K562 (cell line): ENCODE data around the gene ISYNA1. TPM values are rescaled to one million over a fixed set of nuclear protein-coding genes. Genes with fewer than 3 reads are reported as not detected.

Experiments
- ATAC-seq: fragments of 200-7000 bp; cut with Tn5 transposase; 3 replicates; pipeline ENCODE4 v1.9.1; 2020; ENCODE audit warnings: moderate library complexity
- BruUV-seq: library from RNA; stranded (reverse); fragments of 400-500 nt; replicated peaks from 2 replicates; lab custom pipeline; 2021; lab: Mats Ljungman, UMichigan
- CTCF ChIA-PET: fragments of 300-600 bp; formaldehyde crosslinking; extraction: SDS; loops from one replicate; lab custom pipeline; 2021; ENCODE audit warnings: low intra/inter-chr PET ratio; lab: Yijun Ruan, JAX
- POLR2A ChIA-PET: fragments of 300-600, 350-650 bp; sonication (Branson Sonifier 250); formaldehyde crosslinking; extraction: SDS; loops from one replicate; lab custom pipeline; 2021; ENCODE audit warnings: antibody characterized with exemption, inconsistent platforms; lab: Yijun Ruan, JAX
- DNase-seq, 4 experiments: peaks; one replicate each; pipeline versions ENCODE4 v3.0.0 to v3.0.0-alpha.2; 2011 to 2018; ENCODE audit warnings: low spot score in 3 of 4, mixed read lengths in 3 of 4; ENCODE audit errors: extremely low read depth in 1 of 4
- FAIRE-seq: peaks from 2 replicates; lab custom pipeline; 2011; peaks lifted over from hg19 to GRCh38; lab: Jason Lieb, UNC
- H2AFZ ChIP-seq: 2 replicates; pipeline ENCODE4 v1.6.0; 2011; ENCODE audit warnings: low read depth, low read length, control low read depth, inconsistent platforms
- H3K27ac ChIP-seq: fragments of 200-600 bp; 3 replicates; pipeline ENCODE4 v1.8.0; 2011; ENCODE audit warnings: low read depth, mild to moderate bottlenecking, control low read depth, inconsistent platforms, low read length, moderate library complexity, mixed read lengths; ENCODE audit errors: extremely low read depth
- H3K27me3 ChIP-seq, 2 experiments: fragments of 300-600 bp in 1 of 2; 2 replicates in 1 of 2; 3 replicates in 1 of 2; pipeline versions ENCODE4 v1.6.0 to v1.8.0; 2011; ENCODE audit warnings: inconsistent platforms in 2 of 2, low read length in 2 of 2, mild to moderate bottlenecking in 1 of 2, mixed read lengths in 1 of 2, moderate library complexity in 1 of 2; ENCODE audit not compliant: control insufficient read depth in 2 of 2, insufficient read depth in 2 of 2
- H3K36me3 ChIP-seq: fragments of 300-600 bp; 3 replicates; pipeline ENCODE4 v1.8.0; 2011; ENCODE audit warnings: mild to moderate bottlenecking, low read length, inconsistent platforms; ENCODE audit not compliant: control insufficient read depth, insufficient read depth
- H3K4me1 ChIP-seq, 2 experiments: fragments of 200-600 bp in 1 of 2; replicated peaks in 1 of 2; 2 replicates in 1 of 2; 3 replicates in 1 of 2; pipeline versions ENCODE4 v1.5.1 to v1.8.0; 2011; ENCODE audit warnings: inconsistent platforms in 2 of 2, low read length in 2 of 2, mild to moderate bottlenecking in 1 of 2, mixed read lengths in 1 of 2, moderate library complexity in 1 of 2; ENCODE audit not compliant: control insufficient read depth in 2 of 2, insufficient read depth in 2 of 2
- H3K4me2 ChIP-seq: 2 replicates; pipeline ENCODE4 v1.6.1; 2011; ENCODE audit warnings: low read length, control low read depth, inconsistent platforms, mixed read lengths; ENCODE audit not compliant: insufficient read depth
- H3K4me3 ChIP-seq: fragments of 200-600 bp; sonication (generic), shearing (Covaris generic); 2 replicates; pipeline ENCODE4 v1.5.1; 2016; ENCODE audit warnings: control low read depth, inconsistent platforms
- H3K79me2 ChIP-seq: fragments of 200-600 bp; 3 replicates; pipeline ENCODE4 v1.8.0; 2011; ENCODE audit warnings: low read length, inconsistent platforms; ENCODE audit not compliant: control insufficient read depth, insufficient read depth
- H3K9ac ChIP-seq, 2 experiments: 2 replicates each; pipeline versions ENCODE4 v1.6.0 to v1.6.1; 2011; ENCODE audit warnings: low read depth in 2 of 2, low read length in 2 of 2, control low read depth in 1 of 2, inconsistent platforms in 1 of 2, mild to moderate bottlenecking in 1 of 2, mixed read lengths in 1 of 2; ENCODE audit not compliant: insufficient read depth in 1 of 2
- H3K9me1 ChIP-seq: one replicate; pipeline ENCODE4 v1.6.0; 2011; ENCODE audit warnings: inconsistent platforms, mild to moderate bottlenecking, low read length, moderate library complexity; ENCODE audit not compliant: control insufficient read depth, insufficient read depth
- H3K9me3 ChIP-seq: replicated peaks from 2 replicates; pipeline ENCODE4 v1.5.1; 2011; ENCODE audit warnings: low read depth, low read length, inconsistent platforms; ENCODE audit not compliant: control insufficient read depth, insufficient read depth
- H4K20me1 ChIP-seq: replicated peaks from 2 replicates; pipeline ENCODE4 v1.6.1; 2011; ENCODE audit warnings: low read length, inconsistent platforms, mixed read lengths; ENCODE audit not compliant: control insufficient read depth, insufficient read depth
- CBX8 ChIP-seq: fragments of 200-600 bp; sonication (generic); IDR thresholded peaks from 2 replicates; pipeline ENCODE4 v1.6.1; 2012; ENCODE audit warnings: borderline replicate concordance, mixed run types, low read depth, mild to moderate bottlenecking, moderate library complexity, mixed read lengths, low read length, control low read depth, inconsistent platforms; ENCODE audit not compliant: poor library complexity, severe bottlenecking; ENCODE audit errors: extremely low read depth
- EHMT2 ChIP-seq: fragments of 450-650 bp; IDR thresholded peaks from 2 replicates; pipeline ENCODE4 v1.6.1; 2018; ENCODE audit warnings: antibody characterized with exemption
- FOXM1 ChIP-seq, 2 experiments: fragments of 450-650 bp in 1 of 2; sonication (generic) in 1 of 2; formaldehyde crosslinking in 1 of 2; IDR thresholded peaks; 2 replicates each; pipeline versions ENCODE4 v1.6.1 to v1.9.0; 2017 to 2022; ENCODE audit warnings: low read depth in 2 of 2, mild to moderate bottlenecking in 2 of 2, missing genetic modification reagents in 1 of 2, moderate library complexity in 1 of 2
- RBBP5 ChIP-seq: fragments of 200-600 bp; sonication (generic); IDR thresholded peaks from 2 replicates; pipeline ENCODE4 v1.6.1; 2012; ENCODE audit warnings: borderline replicate concordance, mild to moderate bottlenecking, low read length, control low read depth, inconsistent platforms; ENCODE audit not compliant: insufficient read depth, poor library complexity, severe bottlenecking
- SAFB ChIP-seq: fragments of 200-400 bp; formaldehyde crosslinking; IDR thresholded peaks from 2 replicates; pipeline ENCODE4 v1.6.1; 2017; ENCODE audit warnings: low read depth, low read length, borderline replicate concordance
- SIN3A ChIP-seq, 2 experiments: fragments of 150-350 bp in 1 of 2; IDR thresholded peaks; 2 replicates each; pipeline ENCODE4 v1.6.1; 2011 to 2016; ENCODE audit warnings: borderline replicate concordance in 2 of 2, low read depth in 2 of 2, low read length in 2 of 2, mild to moderate bottlenecking in 2 of 2, moderate library complexity in 2 of 2; ENCODE audit not compliant: control insufficient read depth in 1 of 2
- ZNF311 ChIP-seq: fragments of 250-450 bp; sonication (Bioruptor Pico); IDR thresholded peaks from 2 replicates; pipeline ENCODE4 v1.4.0; 2020; ENCODE audit warnings: mild to moderate bottlenecking, moderate library complexity
- ZNF561 ChIP-seq: fragments of 450-650 bp; formaldehyde crosslinking; conservative IDR thresholded peaks from 2 replicates; pipeline ENCODE4 v1.4.0; 2020; ENCODE audit warnings: mild to moderate bottlenecking, moderate library complexity
- ZNF57 ChIP-seq: fragments of 450-650 bp; formaldehyde crosslinking; IDR thresholded peaks from 2 replicates; pipeline ENCODE4 v1.4.0; 2020; ENCODE audit warnings: mild to moderate bottlenecking, moderate library complexity
- WGBS: fragments of 100-300 bp; shearing (Covaris generic); methylation state at CpG from one replicate; pipeline ENCODE4 v1.1.6; 2016; ENCODE audit warnings: low coverage, mixed read lengths; ENCODE audit not compliant: insufficient coverage; ENCODE audit errors: missing lambda C conversion rate; 5-methylcytosine and 5-hydroxymethylcytosine counted together
- in situ Hi-C: fragments of 300-500 bp; cut with MboI; formaldehyde crosslinking; loops from 4 replicates; pipeline ENCODE4 v1.15.0; 2018; ENCODE audit warnings: inconsistent platforms, mixed read lengths
- intact Hi-C: fragments of 100-400 bp; cut with micrococcal nuclease; formaldehyde crosslinking; loops from 2 replicates; pipeline ENCODE4 v1.14.2; 2022
- polyA plus RNA-seq, 8 experiments: library from polyadenylated mRNA; depleted of rRNA in 4 of 8; stranded (reverse) in 5 of 8; unstranded in 3 of 8; fragments of >200 nt; fragmentation: Nextera tagmentation in 2 of 8; fragmentation: Illumina TruSeq in 1 of 8; extraction: Ambion mirVana in 2 of 8; extraction: Trizol in 1 of 8; gene quantifications; 2 replicates each; pipeline versions ENCODE4 v1.2.1 to v1.2.3, GENCODE V29; 2011 to 2014; ENCODE audit warnings: inconsistent platforms in 1 of 8, missing spikeins in 1 of 8
- total RNA-seq, 7 experiments: library from RNA; depleted of rRNA in 6 of 7; stranded (reverse); fragments of >200 nt in 6 of 7; fragmentation: Illumina TruSeq in 2 of 7; extraction: Trizol in 2 of 7; gene quantifications; 2 replicates each; pipeline versions ENCODE4 v1.2.1 to v1.2.3, GENCODE V29; 2011 to 2021; ENCODE audit warnings: low replicate concordance in 1 of 7
- TF ChIP-seq, protein P1 (sequence below), 2 experiments: IDR thresholded peaks in 1 of 2; conservative IDR thresholded peaks in 1 of 2; 2 replicates each; pipeline ENCODE4 v1.6.1; 2016; ENCODE audit warnings: low read depth in 2 of 2, mild to moderate bottlenecking in 1 of 2, missing compliant biosample characterization in 1 of 2, missing genetic modification characterization in 1 of 2, moderate library complexity in 1 of 2
- TF ChIP-seq, protein P2 (sequence below), 2 experiments: fragments of 450-650 bp; conservative IDR thresholded peaks; 2 replicates each; pipeline ENCODE4 v1.6.1; 2017; ENCODE audit warnings: mild to moderate bottlenecking in 2 of 2, moderate library complexity in 2 of 2
- TF ChIP-seq, protein P3 (sequence below), 2 experiments: IDR thresholded peaks; 2 replicates each; pipeline ENCODE4 v1.6.1; 2011; ENCODE audit warnings: borderline replicate concordance in 1 of 2, control low read depth in 1 of 2, low read depth in 1 of 2, low read length in 1 of 2, mild to moderate bottlenecking in 1 of 2, mixed read lengths in 1 of 2, moderate library complexity in 1 of 2; ENCODE audit not compliant: insufficient read depth in 1 of 2, insufficient read length in 1 of 2, poor library complexity in 1 of 2, severe bottlenecking in 1 of 2; ENCODE audit errors: extremely low read depth in 1 of 2

Gene ISYNA1
- total and polyA plus RNA-seq, 9 of the 15 experiments (the other 6 are each of a cell fraction or from before 2014, with no cell fraction given) = 21.8 to 460 (median 93.2) TPM

DNA sequence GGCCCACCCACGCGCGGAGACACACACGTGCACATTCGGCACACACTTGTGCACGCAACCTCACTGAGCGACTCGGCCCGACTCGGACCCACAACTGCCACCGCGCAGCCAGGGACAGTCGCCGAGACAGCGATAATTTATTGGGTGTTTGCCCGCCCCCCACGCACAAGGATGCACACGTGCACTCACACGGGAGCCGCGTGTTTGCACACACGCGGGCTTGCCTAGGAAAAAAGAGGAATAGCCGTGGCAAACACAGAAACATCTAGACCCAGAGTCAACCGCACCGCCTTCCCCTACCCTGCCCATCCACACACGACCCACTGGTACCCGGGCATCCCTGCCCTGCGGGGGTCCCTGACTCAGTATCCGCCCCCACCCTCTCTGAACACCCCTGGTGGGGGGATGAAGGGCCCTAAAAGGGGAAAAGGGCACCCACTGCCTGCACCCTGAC is 19.9 kb downstream of the ISYNA1 start:
- ChIA-PET POLR2A (interaction anchor here (0.6 to 11.1 kb wide), 8 partner anchors 14 to 282 kb away, joined by 3 to 244 read pairs (median 4); partner anchors contain the start of genes GDF15 and JUND), CTCF (interaction anchor here (1.4 kb wide), 1 partner anchor 210 kb away, joined by 3 read pairs; no protein-coding TSS in a partner anchor)
- Histone ChIP-seq H3K9ac (peak overlapping the region; percentile 85 to 93), H3K27ac (peak overlapping the region; percentile 97), H3K27me3 (no peaks in the 10 kb centered on the region), H3K79me2 (peaks cover 53% of the 10 kb centered on the region), H4K20me1 (peaks cover 10% of the 10 kb centered on the region; the same call in 1 of the 2 replicates), H3K4me2 (peak overlapping the region; percentile 88), H3K4me3 (peak overlapping the region; percentile 60), H3K9me3 (no peaks in the 10 kb centered on the region), H3K36me3 (peaks cover 18% of the 10 kb centered on the region; the same call in 1 of the 3 replicates), H3K4me1 (peaks cover 51 to 92% of the 10 kb centered on the region in 2 experiments), H3K9me1 (no peaks in the 10 kb centered on the region), H2AFZ (peak overlapping the region; percentile 92)
- ATAC-seq (no peak), FAIRE-seq (no peak), DNase-seq (peak in 1 of 4 experiments; percentile 74)
- BruUV-seq = no TSS peak
- intact Hi-C loops (loop anchor here (5.0 kb wide), 1 partner anchor 216 kb away; the partner anchor contains the start of gene RAB3A), in situ Hi-C loops (loop anchor here (10.0 kb wide), 1 partner anchor 323 kb away; the partner anchor contains the start of gene MAST3)
- WGBS = 9% methylated on average over 27 of the region's 30 CpGs
- 0 out of 2 replicates have a peak, but pooled peaks have one; percentile 4 for TF ChIP-seq FOXM1 (IDR thresholded peaks at IDR 0.05; ENCODE audit: low read depth)
- TF ChIP-seq FOXM1 (CRISPR knock-in tag; IDR thresholded peaks at IDR 0.05; ENCODE audit: low read depth) = no peak
- TF ChIP-seq ZNF561 (CRISPR knock-in tag) = no peak
- peak; percentile 39 for TF ChIP-seq RBBP5
- TF ChIP-seq ZNF57 (CRISPR knock-in tag) = no peak
- TF ChIP-seq, protein P1, sequence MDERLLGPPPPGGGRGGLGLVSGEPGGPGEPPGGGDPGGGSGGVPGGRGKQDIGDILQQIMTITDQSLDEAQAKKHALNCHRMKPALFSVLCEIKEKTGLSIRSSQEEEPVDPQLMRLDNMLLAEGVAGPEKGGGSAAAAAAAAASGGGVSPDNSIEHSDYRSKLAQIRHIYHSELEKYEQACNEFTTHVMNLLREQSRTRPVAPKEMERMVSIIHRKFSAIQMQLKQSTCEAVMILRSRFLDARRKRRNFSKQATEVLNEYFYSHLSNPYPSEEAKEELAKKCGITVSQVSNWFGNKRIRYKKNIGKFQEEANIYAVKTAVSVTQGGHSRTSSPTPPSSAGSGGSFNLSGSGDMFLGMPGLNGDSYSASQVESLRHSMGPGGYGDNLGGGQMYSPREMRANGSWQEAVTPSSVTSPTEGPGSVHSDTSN (CRISPR knock-in tag; IDR thresholded peaks at IDR 0.05; ENCODE audit: low read depth) = no peak
- TF ChIP-seq, protein P1 (tag; conservative IDR thresholded peaks at IDR 0.05; ENCODE audit: low read depth) = peak; percentile 73
- TF ChIP-seq CBX8 = no peak
- TF ChIP-seq SIN3A (IDR thresholded peaks at IDR 0.05; ENCODE audit: borderline replicate concordance in 2 of 2, control insufficient read depth in 1 of 2, low read depth in 2 of 2, low read length in 2 of 2) = peak in 1 of 2 experiments; percentile 14; a peak in 1 of 4 replicates
- 0 out of 2 replicates have a peak, but pooled peaks have one; percentile 6 for TF ChIP-seq ZNF311
- TF ChIP-seq, protein P2, sequence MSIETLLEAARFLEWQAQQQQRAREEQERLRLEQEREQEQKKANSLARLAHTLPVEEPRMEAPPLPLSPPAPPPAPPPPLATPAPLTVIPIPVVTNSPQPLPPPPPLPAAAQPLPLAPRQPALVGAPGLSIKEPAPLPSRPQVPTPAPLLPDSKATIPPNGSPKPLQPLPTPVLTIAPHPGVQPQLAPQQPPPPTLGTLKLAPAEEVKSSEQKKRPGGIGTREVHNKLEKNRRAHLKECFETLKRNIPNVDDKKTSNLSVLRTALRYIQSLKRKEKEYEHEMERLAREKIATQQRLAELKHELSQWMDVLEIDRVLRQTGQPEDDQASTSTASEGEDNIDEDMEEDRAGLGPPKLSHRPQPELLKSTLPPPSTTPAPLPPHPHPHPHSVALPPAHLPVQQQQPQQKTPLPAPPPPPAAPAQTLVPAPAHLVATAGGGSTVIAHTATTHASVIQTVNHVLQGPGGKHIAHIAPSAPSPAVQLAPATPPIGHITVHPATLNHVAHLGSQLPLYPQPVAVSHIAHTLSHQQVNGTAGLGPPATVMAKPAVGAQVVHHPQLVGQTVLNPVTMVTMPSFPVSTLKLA (conservative IDR thresholded peaks at IDR 0.05) = peak; percentile 80 to 84
- TF ChIP-seq, protein P3, sequence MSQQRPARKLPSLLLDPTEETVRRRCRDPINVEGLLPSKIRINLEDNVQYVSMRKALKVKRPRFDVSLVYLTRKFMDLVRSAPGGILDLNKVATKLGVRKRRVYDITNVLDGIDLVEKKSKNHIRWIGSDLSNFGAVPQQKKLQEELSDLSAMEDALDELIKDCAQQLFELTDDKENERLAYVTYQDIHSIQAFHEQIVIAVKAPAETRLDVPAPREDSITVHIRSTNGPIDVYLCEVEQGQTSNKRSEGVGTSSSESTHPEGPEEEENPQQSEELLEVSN (IDR thresholded peaks at IDR 0.05; ENCODE audit: borderline replicate concordance in 1 of 2, extremely low read depth in 1 of 2, insufficient read depth in 1 of 2, insufficient read length in 1 of 2, low read depth in 1 of 2, low read length in 1 of 2, poor library complexity in 1 of 2, severe bottlenecking in 1 of 2) = peak in 1 of 2 experiments; percentile 44
- TF ChIP-seq SAFB = peak; percentile 94
- TF ChIP-seq EHMT2 = no peak
